HCT116 (cell line): ENCODE results near the gene MRPS18C. TPM values are rescaled to one million over a fixed set of nuclear protein-coding genes. Genes with fewer than 3 reads are reported as not detected.

ENCODE experiments used
- ATAC-seq: fragments of 200-7000 bp; cut with Tn5 transposase; 2 replicates; pipeline ENCODE4 v1.9.1; 2020; ENCODE audit warnings: mild to moderate bottlenecking, moderate library complexity
- BruUV-seq: library from RNA; stranded (reverse); fragments of 400-500 nt; replicated peaks from 2 replicates; lab custom pipeline; 2021; lab: Mats Ljungman, UMichigan
- CTCF ChIA-PET: fragments of 300-600 bp; sonication (Branson Sonifier 250); formaldehyde crosslinking; loops from one replicate; lab custom pipeline; 2021; ENCODE audit warnings: antibody characterized with exemption; lab: Charles Lee
- POLR2A ChIA-PET: fragments of 300-600, 350-600 bp; sonication (Branson Sonifier 250); formaldehyde crosslinking; loops from one replicate; lab custom pipeline; 2021; ENCODE audit warnings: antibody characterized with exemption; lab: Charles Lee
- RAD21 ChIA-PET, 2 experiments: fragments of 300-600 bp; sonication (Branson Sonifier 250); formaldehyde crosslinking; loops; one replicate each; lab custom pipeline; 2023; ENCODE audit warnings: low total read pairs in 2 of 2; ENCODE audit not compliant: uncharacterized antibody in 2 of 2, unreplicated experiment in 2 of 2, low non-redundant PET in 1 of 2; lab: Charles Lee
- DNase-seq: peaks from one replicate; pipeline ENCODE4 v3.0.0-alpha.2; 2010; ENCODE audit warnings: low read depth, low spot score
- H2AFZ ChIP-seq: fragments of 200-600 bp; shearing (Covaris generic), sonication (generic); 2 replicates; pipeline ENCODE4 v1.6.1; 2017; ENCODE audit warnings: low read depth, mixed run types, mixed read lengths, antibody characterized with exemption, low read length; ENCODE audit not compliant: poor library complexity, severe bottlenecking
- H3K27ac ChIP-seq: 2 replicates; pipeline ENCODE4 v1.5.1; 2012; ENCODE audit warnings: low read depth, low read length
- H3K27me3 ChIP-seq: fragments of 200-600 bp; sonication (generic); 2 replicates; pipeline ENCODE4 v1.6.1; 2016; ENCODE audit warnings: mixed run types, low read length, mixed read lengths; ENCODE audit not compliant: insufficient read depth
- H3K36me3 ChIP-seq, 2 experiments: fragments of 200-500 bp in 1 of 2; fragments of 200-600 bp in 1 of 2; sonication (Bioruptor generic) in 1 of 2; sonication (generic) in 1 of 2; 2 replicates each; pipeline versions ENCODE4 v1.5.1 to v1.6.1; 2014 to 2016; ENCODE audit warnings: low read length in 2 of 2, inconsistent platforms in 1 of 2, mixed read lengths in 1 of 2, mixed run types in 1 of 2; ENCODE audit not compliant: insufficient read depth in 2 of 2, control insufficient read depth in 1 of 2
- H3K4me1 ChIP-seq, 2 experiments: fragments of 200-600 bp in 1 of 2; sonication (generic) in 1 of 2; 2 replicates each; pipeline versions ENCODE4 v1.5.1 to v1.6.1; 2012 to 2017; ENCODE audit warnings: low read length in 2 of 2, inconsistent platforms in 1 of 2, mild to moderate bottlenecking in 1 of 2, mixed read lengths in 1 of 2, mixed run types in 1 of 2, moderate library complexity in 1 of 2; ENCODE audit not compliant: insufficient read depth in 2 of 2, control insufficient read depth in 1 of 2
- H3K4me2 ChIP-seq: fragments of 200-600 bp; sonication (generic); 2 replicates; pipeline ENCODE4 v1.6.1; 2017; ENCODE audit warnings: mixed run types, low read length, mixed read lengths
- H3K4me3 ChIP-seq, 2 experiments: fragments of 200-600 bp in 1 of 2; sonication (generic) in 1 of 2; replicated peaks in 1 of 2; 2 replicates each; pipeline ENCODE4 v1.5.1; 2011 to 2016; ENCODE audit warnings: low read length in 2 of 2, control low read depth in 1 of 2, low read depth in 1 of 2, mild to moderate bottlenecking in 1 of 2, mixed read lengths in 1 of 2, mixed run types in 1 of 2
- H3K79me2 ChIP-seq: fragments of 200-600 bp; sonication (generic); 2 replicates; pipeline ENCODE4 v1.6.1; 2017; ENCODE audit warnings: mild to moderate bottlenecking, mixed run types, low read length, moderate library complexity, mixed read lengths; ENCODE audit not compliant: insufficient read depth
- H3K9ac ChIP-seq: fragments of 200-600 bp; sonication (generic); 2 replicates; pipeline ENCODE4 v1.6.1; 2016; ENCODE audit warnings: low read length, mixed read lengths
- H3K9me2 ChIP-seq: fragments of 200-600 bp; sonication (generic), shearing (Covaris generic); 2 replicates; pipeline ENCODE4 v1.6.1; 2017; ENCODE audit warnings: mixed run types, mild to moderate bottlenecking, moderate library complexity; ENCODE audit not compliant: insufficient read depth
- H3K9me3 ChIP-seq, 2 experiments: fragments of 200-500 bp in 1 of 2; fragments of 200-600 bp in 1 of 2; sonication (Bioruptor generic) in 1 of 2; sonication (generic) in 1 of 2; 2 replicates each; pipeline ENCODE4 v1.6.1; 2014 to 2017; ENCODE audit warnings: low read length in 2 of 2, mixed read lengths in 2 of 2, inconsistent platforms in 1 of 2, low read depth in 1 of 2, mild to moderate bottlenecking in 1 of 2, mixed run types in 1 of 2, moderate library complexity in 1 of 2; ENCODE audit not compliant: control insufficient read depth in 1 of 2, insufficient read depth in 1 of 2
- H4K20me1 ChIP-seq: fragments of 200-600 bp; sonication (generic), shearing (Covaris generic); 2 replicates; pipeline ENCODE4 v1.6.1; 2017; ENCODE audit warnings: mixed run types, mild to moderate bottlenecking, moderate library complexity; ENCODE audit not compliant: insufficient read depth
- ATF3 ChIP-seq: IDR thresholded peaks from 2 replicates; pipeline ENCODE4 v1.6.1; 2012
- CBX3 ChIP-seq: IDR thresholded peaks from 2 replicates; pipeline ENCODE4 v1.6.1; 2012; ENCODE audit warnings: low read depth
- CEBPB ChIP-seq: IDR thresholded peaks from 2 replicates; pipeline ENCODE4 v1.6.1; 2012; ENCODE audit warnings: low read depth
- ELF1 ChIP-seq: IDR thresholded peaks from 2 replicates; pipeline ENCODE4 v1.6.1; 2012; ENCODE audit warnings: low read depth, borderline replicate concordance
- EZH2 ChIP-seq: fragments of 200-600 bp; sonication (generic); IDR thresholded peaks from 2 replicates; pipeline ENCODE4 v1.6.1; 2017; ENCODE audit warnings: antibody characterized with exemption, mixed run types
- EZH2phosphoT487 ChIP-seq: fragments of 200-600 bp; IDR thresholded peaks from 2 replicates; pipeline ENCODE4 v1.6.1; 2018; ENCODE audit warnings: antibody characterized with exemption, borderline replicate concordance
- FOSL1 ChIP-seq: IDR thresholded peaks from 2 replicates; pipeline ENCODE4 v1.6.1; 2012; ENCODE audit warnings: low read depth
- JUND ChIP-seq: IDR thresholded peaks from 2 replicates; pipeline ENCODE4 v1.6.1; 2012
- MAX ChIP-seq: IDR thresholded peaks from 2 replicates; pipeline ENCODE4 v1.6.1; 2012
- POLR2A ChIP-seq: IDR thresholded peaks from 2 replicates; pipeline ENCODE4 v1.7.0; 2011; ENCODE audit warnings: borderline replicate concordance; ENCODE audit not compliant: insufficient read depth, insufficient read length; ENCODE audit errors: extremely low read depth
- POLR2AphosphoS5 ChIP-seq: IDR thresholded peaks from 2 replicates; pipeline ENCODE4 v1.6.1; 2011; ENCODE audit warnings: mild to moderate bottlenecking, low read depth, low read length, moderate library complexity
- RAD21 ChIP-seq: IDR thresholded peaks from 2 replicates; pipeline ENCODE4 v1.6.1; 2012; ENCODE audit warnings: low read depth, mild to moderate bottlenecking
- SIN3A ChIP-seq: IDR thresholded peaks from 2 replicates; pipeline ENCODE4 v1.6.1; 2012; ENCODE audit warnings: low read depth
- SP1 ChIP-seq: IDR thresholded peaks from 2 replicates; pipeline ENCODE4 v1.6.1; 2012; ENCODE audit warnings: low read depth
- SRF ChIP-seq: IDR thresholded peaks from 2 replicates; pipeline ENCODE4 v1.6.1; 2012; ENCODE audit warnings: low read depth
- TCF7L2 ChIP-seq: IDR thresholded peaks from 2 replicates; pipeline ENCODE4 v1.7.0; 2011; ENCODE audit warnings: borderline replicate concordance, inconsistent platforms; ENCODE audit not compliant: insufficient read depth, insufficient read length; ENCODE audit errors: extremely low read depth
- YY1 ChIP-seq: IDR thresholded peaks from 2 replicates; pipeline ENCODE4 v1.6.1; 2011; ENCODE audit warnings: low read length, low read depth, moderate library complexity, mild to moderate bottlenecking; ENCODE audit not compliant: insufficient replicate concordance; ENCODE audit errors: extremely low read depth
- ZFX ChIP-seq: fragments of 450-650 bp; IDR thresholded peaks from 2 replicates; pipeline ENCODE4 v1.6.1; 2017
- ZNF274 ChIP-seq: fragments of 200-500 bp; sonication (Bioruptor generic); IDR thresholded peaks from 2 replicates; pipeline ENCODE4 v1.6.1; 2014; ENCODE audit warnings: mild to moderate bottlenecking, low read depth, low read length, inconsistent platforms
- intact Hi-C: fragments of 100-400 bp; cut with micrococcal nuclease; formaldehyde crosslinking; loops from 2 replicates; pipeline ENCODE4 v1.10.0; 2022
- total RNA-seq: library from RNA; stranded (reverse); gene quantifications from one replicate; pipeline ENCODE4 v1.2.1, GENCODE V29; 2021; ENCODE audit not compliant: unreplicated experiment
- TF ChIP-seq, protein P1 (sequence below), 3 experiments: fragments of 200-600 bp in 1 of 3; sonication (generic) in 1 of 3; IDR thresholded peaks in 2 of 3; conservative IDR thresholded peaks in 1 of 3; 2 replicates each; pipeline ENCODE4 v1.5.1; 2012 to 2017; ENCODE audit warnings: low read depth in 2 of 3, low read length in 2 of 3, antibody characterized with exemption in 1 of 3, borderline replicate concordance in 1 of 3, control low read depth in 1 of 3, mild to moderate bottlenecking in 1 of 3, mixed read lengths in 1 of 3, mixed run types in 1 of 3, moderate library complexity in 1 of 3; ENCODE audit not compliant: insufficient read depth in 1 of 3

Gene MRPS18C
- total RNA-seq, 1 experiment from 2014 or later: 59.1 TPM

DNA sequence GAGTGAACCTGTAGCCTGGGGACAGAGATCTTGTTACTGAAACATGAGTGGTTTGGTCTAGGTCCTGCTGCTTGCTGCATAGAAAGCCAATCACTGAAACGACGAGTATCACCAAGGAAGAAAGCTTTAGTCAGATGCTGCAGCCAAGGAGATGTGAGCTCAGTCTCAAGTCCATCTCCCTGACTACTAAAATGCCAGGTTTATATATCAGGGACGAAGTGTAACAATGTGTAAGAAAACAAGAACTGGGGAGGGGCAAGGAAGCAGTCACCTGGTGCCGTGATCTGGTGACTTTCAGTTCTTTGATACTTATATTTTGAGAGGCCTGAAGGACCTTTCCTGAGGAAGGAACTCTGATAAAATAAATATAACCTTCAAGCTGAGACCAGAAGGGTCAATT, 48.6 kb downstream of the MRPS18C start:
- no peak overlapping the region for H3K27ac ChIP-seq
- 0 out of 4 replicates have a peak, but pooled peaks cover 0 to 2% of the 10 kb centered on the region in 2 experiments for H3K4me1 ChIP-seq
- no peak overlapping the region for H3K9ac ChIP-seq
- BruUV-seq: no TSS peak
- H3K4me3 ChIP-seq: no peak overlapping the region
- intact Hi-C loops: loop anchor here (10.0 kb wide), 1 partner anchor 1000 kb away; no protein-coding TSS in a partner anchor
- no peaks in the 10 kb centered on the region for H3K27me3 ChIP-seq
- no peak overlapping the region for H2AFZ ChIP-seq
- TF ChIP-seq EZH2phosphoT487 (no peak), CBX3 (no peak), TCF7L2 (no peak), YY1 (no peak), ZFX (no peak), SRF (no peak), SIN3A (no peak), FOSL1 (no peak), CEBPB (no peak), POLR2A (no peak), ZNF274 (no peak), ATF3 (no peak), MAX (no peak), RAD21 (no peak), SP1 (no peak), POLR2AphosphoS5 (no peak), ELF1 (no peak), JUND (no peak), EZH2 (no peak)
- TF ChIP-seq, protein P1, sequence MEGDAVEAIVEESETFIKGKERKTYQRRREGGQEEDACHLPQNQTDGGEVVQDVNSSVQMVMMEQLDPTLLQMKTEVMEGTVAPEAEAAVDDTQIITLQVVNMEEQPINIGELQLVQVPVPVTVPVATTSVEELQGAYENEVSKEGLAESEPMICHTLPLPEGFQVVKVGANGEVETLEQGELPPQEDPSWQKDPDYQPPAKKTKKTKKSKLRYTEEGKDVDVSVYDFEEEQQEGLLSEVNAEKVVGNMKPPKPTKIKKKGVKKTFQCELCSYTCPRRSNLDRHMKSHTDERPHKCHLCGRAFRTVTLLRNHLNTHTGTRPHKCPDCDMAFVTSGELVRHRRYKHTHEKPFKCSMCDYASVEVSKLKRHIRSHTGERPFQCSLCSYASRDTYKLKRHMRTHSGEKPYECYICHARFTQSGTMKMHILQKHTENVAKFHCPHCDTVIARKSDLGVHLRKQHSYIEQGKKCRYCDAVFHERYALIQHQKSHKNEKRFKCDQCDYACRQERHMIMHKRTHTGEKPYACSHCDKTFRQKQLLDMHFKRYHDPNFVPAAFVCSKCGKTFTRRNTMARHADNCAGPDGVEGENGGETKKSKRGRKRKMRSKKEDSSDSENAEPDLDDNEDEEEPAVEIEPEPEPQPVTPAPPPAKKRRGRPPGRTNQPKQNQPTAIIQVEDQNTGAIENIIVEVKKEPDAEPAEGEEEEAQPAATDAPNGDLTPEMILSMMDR (IDR thresholded peaks at IDR 0.05 in 2 of 3, conservative IDR thresholded peaks at IDR 0.05 in 1 of 3; ENCODE audit: borderline replicate concordance in 1 of 3, insufficient read depth in 1 of 3, low read depth in 2 of 3, low read length in 2 of 3): no peak
- ChIA-PET POLR2A (no interaction called here), CTCF (no interaction called here), RAD21 (no interaction called here)
- H3K9me2 ChIP-seq: no peaks in the 10 kb centered on the region
- no peaks in the 10 kb centered on the region for H4K20me1 ChIP-seq
- H3K36me3 ChIP-seq: no peaks in the 10 kb centered on the region
- no peak for ATAC-seq
- H3K79me2 ChIP-seq: no peaks in the 10 kb centered on the region
- H3K9me3 ChIP-seq: no peaks in the 10 kb centered on the region
- H3K4me2 ChIP-seq: no peak overlapping the region
- no peak for DNase-seq
